Measurements from ENCODE around the gene TMCO5A.
A peak's percentile ranks its signal among the peaks of the same experiment; 100 is the strongest.

The TMCO5A gene

GRCh38 chr15:37981775-37982174 is 47.3 kb downstream of the TMCO5A start:
- TF ChIP-seq CTCF (IDR thresholded peaks at IDR 0.05; ENCODE audit: control insufficient read depth, insufficient read depth, low read depth, low read length, missing control alignments), result peak; percentile 59
- DNase-seq (ENCODE audit: low read depth), result peak; percentile 13
- H3K4me3 ChIP-seq (ENCODE audit: control insufficient read depth, low read depth, low read length), result no peak overlapping the region

GRCh38 chr15:37984368-37984767 is 49.9 kb downstream of the TMCO5A start:
- no peak for DNase-seq (ENCODE audit: low read depth)
- H3K4me3 ChIP-seq (ENCODE audit: control insufficient read depth, low read depth, low read length), result no peak overlapping the region
- no peak for TF ChIP-seq CTCF (IDR thresholded peaks at IDR 0.05; ENCODE audit: control insufficient read depth, insufficient read depth, low read depth, low read length, missing control alignments)

GRCh38 chr15:37995461-37996347 is 61.3 kb downstream of the TMCO5A start:
- peak; percentile 57 for TF ChIP-seq CTCF (IDR thresholded peaks at IDR 0.05; ENCODE audit: control insufficient read depth, insufficient read depth, low read depth, low read length, missing control alignments)
- DNase-seq (ENCODE audit: low read depth), result peak; percentile 50
- no peak overlapping the region for H3K4me3 ChIP-seq (ENCODE audit: control insufficient read depth, low read depth, low read length)

All from AG09309 (cell line).